ENCODE results near the gene SPATA2. TPM values are rescaled to one million over a fixed set of nuclear protein-coding genes. Genes with fewer than 3 reads are reported as not detected.

SPATA2 gene
- total RNA-seq, 2 donors from 2014 or later, result 3.9 to 7.3 TPM

- Histone ChIP-seq H3K4me1 (ENCODE audit: control insufficient read depth in 1 of 2, low read depth in 2 of 2) (no peaks in the 10 kb centered on the region), H3K27me3 (replicated peaks; ENCODE audit: insufficient read depth) (no peaks in the 10 kb centered on the region), H3K27ac (no peak overlapping the region), H3K9me3 (no peaks in the 10 kb centered on the region), H3K36me3 (peaks cover 60% of the 10 kb centered on the region), H3K4me3 (no peak overlapping the region)
- ATAC-seq (ENCODE audit: insufficient number of reproducible peaks, low FRiP score, low read depth) (no peak), DNase-seq (ENCODE audit: low spot score) (no peak)
- TF ChIP-seq CTCF (IDR thresholded peaks at IDR 0.05), result no peak
Measured at GRCh38 chr20:49955167-49955566, 39.8 kb upstream of the SPATA2 start.

- no peak for ATAC-seq (ENCODE audit: insufficient number of reproducible peaks, low FRiP score, low read depth)
- H3K9me3 ChIP-seq, result no peaks in the 10 kb centered on the region
- H3K4me3 ChIP-seq, result no peak overlapping the region
- H3K36me3 ChIP-seq, result peaks cover 67% of the 10 kb centered on the region
- no peak overlapping the region for H3K27ac ChIP-seq
- H3K4me1 ChIP-seq (ENCODE audit: control insufficient read depth in 1 of 2, low read depth in 2 of 2), result no peaks in the 10 kb centered on the region
- no peak for TF ChIP-seq CTCF (IDR thresholded peaks at IDR 0.05)
- no peaks in the 10 kb centered on the region for H3K27me3 ChIP-seq (replicated peaks; ENCODE audit: insufficient read depth)
- no peak for DNase-seq (ENCODE audit: low spot score)
Measured at GRCh38 chr20:49951151-49951550, 35.8 kb upstream of the SPATA2 start.

GRCh38 chr20:49948809-49949507 is 33.6 kb upstream of the SPATA2 start:
- DNase-seq (ENCODE audit: low spot score) (no peak), ATAC-seq (ENCODE audit: insufficient number of reproducible peaks, low FRiP score, low read depth) (no peak)
- H3K4me3 ChIP-seq, result no peak overlapping the region
- H3K9me3 ChIP-seq, result no peaks in the 10 kb centered on the region
- peaks cover 62% of the 10 kb centered on the region for H3K36me3 ChIP-seq
- TF ChIP-seq CTCF (IDR thresholded peaks at IDR 0.05), result no peak
- H3K4me1 ChIP-seq (ENCODE audit: control insufficient read depth in 1 of 2, low read depth in 2 of 2), result no peaks in the 10 kb centered on the region
- no peak overlapping the region for H3K27ac ChIP-seq
- H3K27me3 ChIP-seq (replicated peaks; ENCODE audit: insufficient read depth), result no peaks in the 10 kb centered on the region

- H3K27ac ChIP-seq, result no peak overlapping the region
- peaks cover 54% of the 10 kb centered on the region for H3K36me3 ChIP-seq
- H3K27me3 ChIP-seq (replicated peaks; ENCODE audit: insufficient read depth), result no peaks in the 10 kb centered on the region
- TF ChIP-seq CTCF (IDR thresholded peaks at IDR 0.05), result no peak
- H3K9me3 ChIP-seq, result no peaks in the 10 kb centered on the region
- no peak overlapping the region for H3K4me3 ChIP-seq
- DNase-seq (ENCODE audit: low spot score), result no peak
- ATAC-seq (ENCODE audit: insufficient number of reproducible peaks, low FRiP score, low read depth), result no peak
- no peaks in the 10 kb centered on the region for H3K4me1 ChIP-seq (ENCODE audit: control insufficient read depth in 1 of 2, low read depth in 2 of 2)
Measured at GRCh38 chr20:49948178-49948577, 32.8 kb upstream of the SPATA2 start.

GRCh38 chr20:49945701-49946477 is 30.6 kb upstream of the SPATA2 start:
- Histone ChIP-seq H3K36me3 (peaks cover 45% of the 10 kb centered on the region), H3K4me1 (ENCODE audit: control insufficient read depth in 1 of 2, low read depth in 2 of 2) (peaks cover 0 to 2% of the 10 kb centered on the region in 2 donors)

More at GRCh38 chr20:49945701-49946477, 30.6 kb upstream of the SPATA2 start:
- Histone ChIP-seq H3K4me3 (no peak overlapping the region), H3K9me3 (no peaks in the 10 kb centered on the region), H3K27ac (no peak overlapping the region), H3K27me3 (replicated peaks; ENCODE audit: insufficient read depth) (no peaks in the 10 kb centered on the region)
- ATAC-seq (ENCODE audit: insufficient number of reproducible peaks, low FRiP score, low read depth) (no peak), DNase-seq (ENCODE audit: low spot score) (no peak)
- TF ChIP-seq CTCF (IDR thresholded peaks at IDR 0.05), result no peak
